Measurements from ENCODE around the gene LAPTM4A.

The LAPTM4A gene

DNA sequence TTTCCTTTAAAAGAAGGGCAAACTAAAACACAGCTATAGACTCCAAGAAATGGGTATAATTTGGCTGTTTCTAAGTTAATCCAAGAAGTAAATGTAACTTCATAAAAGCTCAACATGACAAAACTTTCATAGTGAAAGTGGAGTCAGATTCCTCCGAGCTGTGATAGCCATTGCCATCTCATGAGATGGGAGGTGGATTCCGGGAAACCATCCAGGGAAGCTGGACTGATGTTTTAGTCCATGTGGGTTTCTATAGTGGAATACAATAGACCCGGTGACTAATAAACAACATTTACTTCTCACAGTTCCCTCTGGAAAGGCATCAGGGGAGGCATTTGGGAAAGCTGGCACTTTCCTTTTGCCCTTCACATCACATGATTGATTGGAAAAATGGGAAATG lies 10.0 kb upstream of the LAPTM4A start:
- H4K12ac ChIP-seq (ENCODE audit: low read depth, low read length): no peak overlapping the region
- no peak overlapping the region for H3K27ac ChIP-seq (ENCODE audit: low read depth, low read length)
- no peak overlapping the region for H3K9ac ChIP-seq (ENCODE audit: low read length)
- WGBS (ENCODE audit: extremely low coverage, insufficient coverage, insufficient read length): no CpG with 5 or more reads among the region's 3 CpGs
- H3K9me3 ChIP-seq (ENCODE audit: insufficient read depth, low read depth, low read length): peaks cover under 1% of the 10 kb centered on the region
- H3K23ac ChIP-seq (ENCODE audit: low read length): no peak overlapping the region
- peaks cover 3% of the 10 kb centered on the region for H3K79me2 ChIP-seq (ENCODE audit: control insufficient read depth, insufficient read depth, low read length, poor library complexity)
- H3K18ac ChIP-seq (ENCODE audit: low read length): no peak overlapping the region
- H2BK12ac ChIP-seq (ENCODE audit: low read length): no peak overlapping the region
- no peak overlapping the region for H2AFZ ChIP-seq (ENCODE audit: insufficient read depth, low read length, poor library complexity)
- no peak overlapping the region for H3K4me2 ChIP-seq (ENCODE audit: low read length)
- H2AK5ac ChIP-seq (ENCODE audit: low read length): no peak overlapping the region
- H3K4me3 ChIP-seq (ENCODE audit: low read depth, low read length): no peak overlapping the region
- H3K4ac ChIP-seq (ENCODE audit: low read depth, low read length): no peak overlapping the region
- H3K36me3 ChIP-seq (ENCODE audit: control insufficient read depth in 1 of 2, insufficient read depth in 2 of 2, low read length in 2 of 2): no peaks in the 10 kb centered on the region
- H3K4me1 ChIP-seq (ENCODE audit: control insufficient read depth in 1 of 2, insufficient read depth in 2 of 2, low read length in 2 of 2): peaks cover 10 to 19% of the 10 kb centered on the region in 2 experiments
- H4K91ac ChIP-seq (ENCODE audit: low read depth, low read length): no peak overlapping the region
- no peak overlapping the region for H2BK120ac ChIP-seq (ENCODE audit: insufficient read depth, low read length, poor library complexity)
- H2BK5ac ChIP-seq (ENCODE audit: low read depth, low read length, poor library complexity): no peak overlapping the region
- H4K8ac ChIP-seq (ENCODE audit: low read depth, low read length): no peak overlapping the region
- no peak overlapping the region for H3K14ac ChIP-seq (ENCODE audit: low read length)
- no peak for DNase-seq
- H3K79me1 ChIP-seq (ENCODE audit: low read length): peaks cover 5% of the 10 kb centered on the region
- no peaks in the 10 kb centered on the region for H3K27me3 ChIP-seq (ENCODE audit: insufficient read depth, low read length)

DNA sequence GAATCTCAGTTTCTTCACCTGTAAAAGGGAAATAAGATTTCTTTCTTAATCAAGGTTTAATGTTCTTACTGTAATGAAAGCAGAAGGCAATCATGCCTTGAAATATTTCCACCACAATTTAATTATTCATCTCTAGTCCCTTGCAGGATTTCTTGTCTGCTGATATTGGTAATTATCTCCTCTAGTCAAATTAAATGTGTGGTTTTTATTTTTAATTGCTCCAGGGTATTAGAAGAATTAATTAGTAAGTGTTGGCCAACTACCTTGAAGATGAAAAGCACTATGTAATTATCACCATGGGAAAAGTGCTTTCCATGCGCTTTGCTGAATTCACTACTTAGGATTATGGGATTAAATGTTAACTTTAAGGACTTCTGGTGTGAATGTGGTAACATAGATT lies 8.7 kb upstream of the LAPTM4A start:
- H3K27me3 ChIP-seq (ENCODE audit: insufficient read depth, low read length): no peaks in the 10 kb centered on the region
- H4K91ac ChIP-seq (ENCODE audit: low read depth, low read length): no peak overlapping the region
- H3K4ac ChIP-seq (ENCODE audit: low read depth, low read length): no peak overlapping the region
- H3K4me2 ChIP-seq (ENCODE audit: low read length): no peak overlapping the region
- H4K12ac ChIP-seq (ENCODE audit: low read depth, low read length): no peak overlapping the region
- H3K14ac ChIP-seq (ENCODE audit: low read length): no peak overlapping the region
- no CpG with 5 or more reads among the region's 1 CpG for WGBS (ENCODE audit: extremely low coverage, insufficient coverage, insufficient read length)
- no peak overlapping the region for H3K23ac ChIP-seq (ENCODE audit: low read length)
- no peak overlapping the region for H3K4me3 ChIP-seq (ENCODE audit: low read depth, low read length)
- no peaks in the 10 kb centered on the region for H3K36me3 ChIP-seq (ENCODE audit: control insufficient read depth in 1 of 2, insufficient read depth in 2 of 2, low read length in 2 of 2)
- H3K4me1 ChIP-seq (ENCODE audit: control insufficient read depth in 1 of 2, insufficient read depth in 2 of 2, low read length in 2 of 2): peaks cover 3 to 10% of the 10 kb centered on the region in 2 experiments
- H2AK5ac ChIP-seq (ENCODE audit: low read length): no peak overlapping the region
- no peak overlapping the region for H2AFZ ChIP-seq (ENCODE audit: insufficient read depth, low read length, poor library complexity)
- no peak overlapping the region for H3K27ac ChIP-seq (ENCODE audit: low read depth, low read length)
- no peak overlapping the region for H3K9ac ChIP-seq (ENCODE audit: low read length)
- H3K9me3 ChIP-seq (ENCODE audit: insufficient read depth, low read depth, low read length): no peaks in the 10 kb centered on the region
- H2BK12ac ChIP-seq (ENCODE audit: low read length): no peak overlapping the region
- H2BK120ac ChIP-seq (ENCODE audit: insufficient read depth, low read length, poor library complexity): no peak overlapping the region
- H3K18ac ChIP-seq (ENCODE audit: low read length): no peak overlapping the region
- DNase-seq: no peak
- no peaks in the 10 kb centered on the region for H3K79me1 ChIP-seq (ENCODE audit: low read length)
- H2BK5ac ChIP-seq (ENCODE audit: low read depth, low read length, poor library complexity): no peak overlapping the region
- H4K8ac ChIP-seq (ENCODE audit: low read depth, low read length): no peak overlapping the region
- H3K79me2 ChIP-seq (ENCODE audit: control insufficient read depth, insufficient read depth, low read length, poor library complexity): no peaks in the 10 kb centered on the region

DNA sequence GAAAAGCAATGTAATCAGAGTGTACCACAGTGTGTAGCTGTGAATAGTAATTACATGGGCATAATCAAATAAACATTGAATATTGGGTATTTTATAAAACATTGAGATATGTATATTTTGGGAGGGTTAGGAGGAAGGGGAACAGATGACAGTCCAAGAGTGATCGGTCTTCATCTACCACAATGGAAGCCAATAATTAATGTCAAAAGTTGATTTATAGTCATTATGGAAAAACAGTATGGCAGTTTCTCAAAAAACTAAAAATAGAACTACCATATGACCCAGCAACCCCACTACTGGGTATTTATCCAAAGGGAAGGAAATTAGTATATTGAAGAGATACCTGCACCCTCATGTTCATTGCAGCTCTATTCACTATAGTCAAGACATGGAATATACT lies 5.8 kb upstream of the LAPTM4A start:
- Histone ChIP-seq H3K4me3 (ENCODE audit: low read depth, low read length) (no peak overlapping the region), H3K79me1 (ENCODE audit: low read length) (peaks cover under 1% of the 10 kb centered on the region), H3K9me3 (ENCODE audit: insufficient read depth, low read depth, low read length) (no peaks in the 10 kb centered on the region), H2AK5ac (ENCODE audit: low read length) (no peak overlapping the region), H4K8ac (ENCODE audit: low read depth, low read length) (no peak overlapping the region), H2AFZ (ENCODE audit: insufficient read depth, low read length, poor library complexity) (no peak overlapping the region), H3K4ac (ENCODE audit: low read depth, low read length) (no peak overlapping the region), H3K27ac (ENCODE audit: low read depth, low read length) (no peak overlapping the region), H3K79me2 (ENCODE audit: control insufficient read depth, insufficient read depth, low read length, poor library complexity) (peaks cover 2% of the 10 kb centered on the region), H2BK12ac (ENCODE audit: low read length) (no peak overlapping the region), H2BK120ac (ENCODE audit: insufficient read depth, low read length, poor library complexity) (no peak overlapping the region), H3K27me3 (ENCODE audit: insufficient read depth, low read length) (no peaks in the 10 kb centered on the region), H3K4me1 (ENCODE audit: control insufficient read depth in 1 of 2, insufficient read depth in 2 of 2, low read length in 2 of 2) (peaks cover 5% of the 10 kb centered on the region in 2 experiments), H4K91ac (ENCODE audit: low read depth, low read length) (no peak overlapping the region), H3K23ac (ENCODE audit: low read length) (no peak overlapping the region), H3K36me3 (ENCODE audit: control insufficient read depth in 1 of 2, insufficient read depth in 2 of 2, low read length in 2 of 2) (no peaks in the 10 kb centered on the region), H2BK5ac (ENCODE audit: low read depth, low read length, poor library complexity) (no peak overlapping the region), H3K9ac (ENCODE audit: low read length) (no peak overlapping the region), H4K12ac (ENCODE audit: low read depth, low read length) (no peak overlapping the region), H3K4me2 (ENCODE audit: low read length) (no peak overlapping the region), H3K18ac (ENCODE audit: low read length) (no peak overlapping the region), H3K14ac (ENCODE audit: low read length) (no peak overlapping the region)
- no peak for DNase-seq
- WGBS (ENCODE audit: extremely low coverage, insufficient coverage, insufficient read length): no CpG with 5 or more reads among the region's 1 CpG

DNA sequence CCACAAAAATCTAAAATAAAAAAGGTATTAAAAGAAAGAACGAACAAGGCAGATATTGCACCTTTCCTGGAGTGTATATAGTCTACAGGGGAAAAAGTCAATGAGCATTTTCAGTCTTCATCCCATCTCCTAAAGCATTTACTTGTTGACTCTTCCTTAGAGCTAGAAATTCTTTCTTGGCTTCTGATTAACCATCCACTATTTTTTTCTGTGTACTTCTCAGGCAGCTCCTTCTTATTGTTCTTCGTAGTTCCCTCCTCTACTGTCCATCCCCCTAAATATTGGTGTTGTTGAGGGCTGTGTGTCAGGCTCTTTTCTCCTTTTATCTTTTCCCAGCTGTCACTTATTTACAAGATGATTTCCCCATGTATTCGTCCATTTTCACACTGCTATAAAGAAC lies 3.5 kb upstream of the LAPTM4A start:
- Histone ChIP-seq H4K91ac (ENCODE audit: low read depth, low read length) (no peak overlapping the region), H3K18ac (ENCODE audit: low read length) (no peak overlapping the region), H3K4ac (ENCODE audit: low read depth, low read length) (no peak overlapping the region), H3K79me1 (ENCODE audit: low read length) (peaks cover 18% of the 10 kb centered on the region), H2BK120ac (ENCODE audit: insufficient read depth, low read length, poor library complexity) (no peak overlapping the region), H3K9ac (ENCODE audit: low read length) (no peak overlapping the region), H2BK5ac (ENCODE audit: low read depth, low read length, poor library complexity) (no peak overlapping the region), H3K27ac (ENCODE audit: low read depth, low read length) (no peak overlapping the region), H3K79me2 (ENCODE audit: control insufficient read depth, insufficient read depth, low read length, poor library complexity) (peaks cover 15% of the 10 kb centered on the region), H3K4me2 (ENCODE audit: low read length) (no peak overlapping the region), H3K14ac (ENCODE audit: low read length) (no peak overlapping the region), H3K23ac (ENCODE audit: low read length) (no peak overlapping the region), H3K9me3 (ENCODE audit: insufficient read depth, low read depth, low read length) (no peaks in the 10 kb centered on the region), H4K12ac (ENCODE audit: low read depth, low read length) (no peak overlapping the region), H2AFZ (ENCODE audit: insufficient read depth, low read length, poor library complexity) (no peak overlapping the region), H2AK5ac (ENCODE audit: low read length) (no peak overlapping the region), H2BK12ac (ENCODE audit: low read length) (no peak overlapping the region), H3K4me1 (ENCODE audit: control insufficient read depth in 1 of 2, insufficient read depth in 2 of 2, low read length in 2 of 2) (peaks cover 5% of the 10 kb centered on the region in 2 experiments), H3K4me3 (ENCODE audit: low read depth, low read length) (no peak overlapping the region), H3K27me3 (ENCODE audit: insufficient read depth, low read length) (no peaks in the 10 kb centered on the region), H4K8ac (ENCODE audit: low read depth, low read length) (no peak overlapping the region), H3K36me3 (ENCODE audit: control insufficient read depth in 1 of 2, insufficient read depth in 2 of 2, low read length in 2 of 2) (no peaks in the 10 kb centered on the region)
- no CpG with 5 or more reads among the region's 3 CpGs for WGBS (ENCODE audit: extremely low coverage, insufficient coverage, insufficient read length)
- DNase-seq: no peak

Measured in trophoblast cell (in vitro differentiated cells and primary cell).